ENCODE measurements around the gene CLIC6.

GRCh38 chr21:34736116-34736874 is 67.5 kb downstream of the CLIC6 start:
- no peak for TF ChIP-seq CTCF (IDR thresholded peaks at IDR 0.05)
- TF ChIP-seq POLR2A (IDR thresholded peaks at IDR 0.05), result no peak
